ENCODE data around the gene RGS3.

RGS3 gene

GRCh38 chr9:113427629-113428028 is 35.9 kb upstream of the RGS3 start:
- H3K4me2 ChIP-seq (ENCODE audit: low read depth, low read length): no peak overlapping the region

GRCh38 chr9:113428062-113428615 is 35.4 kb upstream of the RGS3 start:
- no peak overlapping the region for H3K9ac ChIP-seq (ENCODE audit: low read length)
- H2AFZ ChIP-seq (ENCODE audit: low read length): no peak overlapping the region
- H3K9me3 ChIP-seq (replicated peaks; ENCODE audit: insufficient read depth, low read length): no peaks in the 10 kb centered on the region
- H4K20me1 ChIP-seq (ENCODE audit: insufficient read depth, low read length): no peaks in the 10 kb centered on the region
- no peaks in the 10 kb centered on the region for H3K79me2 ChIP-seq (ENCODE audit: low read length)
- no peak overlapping the region for H3K4me2 ChIP-seq (ENCODE audit: low read depth, low read length)
- no peaks in the 10 kb centered on the region for H3K4me1 ChIP-seq (ENCODE audit: low read length)
- no peaks in the 10 kb centered on the region for H3F3A ChIP-seq (ENCODE audit: insufficient read depth, low read length)
- H3K4me3 ChIP-seq (ENCODE audit: low read length): no peak overlapping the region
- DNase-seq: no peak
- no peaks in the 10 kb centered on the region for H3K27me3 ChIP-seq (replicated peaks; ENCODE audit: insufficient read depth, low read length)
- H3K36me3 ChIP-seq (replicated peaks; ENCODE audit: insufficient read depth, low read length): no peaks in the 10 kb centered on the region
- H3K27ac ChIP-seq (ENCODE audit: low read length): no peak overlapping the region
- no peaks in the 10 kb centered on the region for H3K9me2 ChIP-seq (replicated peaks; ENCODE audit: insufficient read depth, low read length)
- TF ChIP-seq EZH2 (optimal IDR thresholded peaks at IDR 0.05; ENCODE audit: low read depth, low read length) (no peak), EZH2phosphoT487 (IDR thresholded peaks at IDR 0.05; ENCODE audit: low read length) (no peak), CTCF (IDR thresholded peaks at IDR 0.05; ENCODE audit: low read length) (no peak)

More at GRCh38 chr9:113427629-113428028, 35.9 kb upstream of the RGS3 start:
- no peaks in the 10 kb centered on the region for H3K4me1 ChIP-seq (ENCODE audit: low read length)
- H4K20me1 ChIP-seq (ENCODE audit: insufficient read depth, low read length): no peaks in the 10 kb centered on the region
- H3K9me2 ChIP-seq (replicated peaks; ENCODE audit: insufficient read depth, low read length): no peaks in the 10 kb centered on the region
- no peaks in the 10 kb centered on the region for H3K79me2 ChIP-seq (ENCODE audit: low read length)
- TF ChIP-seq EZH2phosphoT487 (IDR thresholded peaks at IDR 0.05; ENCODE audit: low read length) (no peak), CTCF (IDR thresholded peaks at IDR 0.05; ENCODE audit: low read length) (no peak), EZH2 (optimal IDR thresholded peaks at IDR 0.05; ENCODE audit: low read depth, low read length) (no peak)
- H3K27me3 ChIP-seq (replicated peaks; ENCODE audit: insufficient read depth, low read length): no peaks in the 10 kb centered on the region
- H3K9ac ChIP-seq (ENCODE audit: low read length): no peak overlapping the region
- H2AFZ ChIP-seq (ENCODE audit: low read length): no peak overlapping the region
- H3K27ac ChIP-seq (ENCODE audit: low read length): no peak overlapping the region
- no peaks in the 10 kb centered on the region for H3F3A ChIP-seq (ENCODE audit: insufficient read depth, low read length)
- no peak overlapping the region for H3K4me3 ChIP-seq (ENCODE audit: low read length)
- H3K36me3 ChIP-seq (replicated peaks; ENCODE audit: insufficient read depth, low read length): no peaks in the 10 kb centered on the region
- DNase-seq: no peak
- H3K9me3 ChIP-seq (replicated peaks; ENCODE audit: insufficient read depth, low read length): no peaks in the 10 kb centered on the region

GRCh38 chr9:113431191-113431590 is 32.3 kb upstream of the RGS3 start:
- no peak for TF ChIP-seq EZH2 (optimal IDR thresholded peaks at IDR 0.05; ENCODE audit: low read depth, low read length)
- TF ChIP-seq EZH2phosphoT487 (IDR thresholded peaks at IDR 0.05; ENCODE audit: low read length): no peak
- no peak for TF ChIP-seq CTCF (IDR thresholded peaks at IDR 0.05; ENCODE audit: low read length)
- Histone ChIP-seq H3K27me3 (replicated peaks; ENCODE audit: insufficient read depth, low read length) (no peaks in the 10 kb centered on the region), H3K27ac (ENCODE audit: low read length) (no peak overlapping the region), H2AFZ (ENCODE audit: low read length) (no peak overlapping the region), H3K79me2 (ENCODE audit: low read length) (no peaks in the 10 kb centered on the region), H3K4me2 (ENCODE audit: low read depth, low read length) (no peak overlapping the region), H3F3A (ENCODE audit: insufficient read depth, low read length) (no peaks in the 10 kb centered on the region), H3K4me1 (ENCODE audit: low read length) (no peaks in the 10 kb centered on the region), H3K36me3 (replicated peaks; ENCODE audit: insufficient read depth, low read length) (no peaks in the 10 kb centered on the region), H3K9me3 (replicated peaks; ENCODE audit: insufficient read depth, low read length) (no peaks in the 10 kb centered on the region), H3K9ac (ENCODE audit: low read length) (no peak overlapping the region), H4K20me1 (ENCODE audit: insufficient read depth, low read length) (no peaks in the 10 kb centered on the region), H3K4me3 (ENCODE audit: low read length) (no peak overlapping the region), H3K9me2 (replicated peaks; ENCODE audit: insufficient read depth, low read length) (no peaks in the 10 kb centered on the region)
- DNase-seq: no peak

All from MM.1S (cell line).